MM.1S (cell line): ENCODE results near the gene FAM124B.

Source experiments
- EZH2 ChIP-seq: fragments of 300-600 bp; sonication (generic); optimal IDR thresholded peaks from 2 replicates; pipeline ENCODE3; 2017; ENCODE audit warnings: low read depth, mild to moderate bottlenecking, antibody characterized with exemption, low read length, mixed read lengths
- EZH2phosphoT487 ChIP-seq: fragments of 300-600 bp; sonication (generic); IDR thresholded peaks from 2 replicates; pipeline ENCODE4 v1.6.1; 2018; ENCODE audit warnings: antibody characterized with exemption, low read length
- TF ChIP-seq, protein P1 (sequence below): fragments of 300-600 bp; sonication (generic); IDR thresholded peaks from 2 replicates; pipeline ENCODE4 v1.5.1; 2016; ENCODE audit warnings: antibody characterized with exemption, low read length, mixed read lengths

DNA sequence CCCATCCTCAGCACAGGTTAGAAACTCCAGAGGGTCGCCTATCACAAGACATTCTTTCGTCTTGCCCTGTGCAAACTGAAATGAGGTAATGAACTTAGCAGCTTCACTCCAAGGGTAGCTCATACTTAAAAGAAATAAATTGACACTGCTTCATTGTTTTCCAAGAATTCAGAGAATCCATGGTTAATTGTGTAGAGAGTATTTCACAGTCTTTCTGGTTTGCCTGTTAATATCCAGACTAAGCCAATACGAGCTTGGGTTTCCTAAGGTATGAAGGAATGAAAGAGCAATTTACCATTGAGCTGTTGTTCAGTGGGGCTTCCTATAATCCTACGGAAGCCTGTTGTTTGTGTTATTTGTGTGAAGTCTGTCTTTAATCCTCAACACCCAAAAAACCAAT is 58.7 kb downstream of the FAM124B start:
- TF ChIP-seq, protein P1, sequence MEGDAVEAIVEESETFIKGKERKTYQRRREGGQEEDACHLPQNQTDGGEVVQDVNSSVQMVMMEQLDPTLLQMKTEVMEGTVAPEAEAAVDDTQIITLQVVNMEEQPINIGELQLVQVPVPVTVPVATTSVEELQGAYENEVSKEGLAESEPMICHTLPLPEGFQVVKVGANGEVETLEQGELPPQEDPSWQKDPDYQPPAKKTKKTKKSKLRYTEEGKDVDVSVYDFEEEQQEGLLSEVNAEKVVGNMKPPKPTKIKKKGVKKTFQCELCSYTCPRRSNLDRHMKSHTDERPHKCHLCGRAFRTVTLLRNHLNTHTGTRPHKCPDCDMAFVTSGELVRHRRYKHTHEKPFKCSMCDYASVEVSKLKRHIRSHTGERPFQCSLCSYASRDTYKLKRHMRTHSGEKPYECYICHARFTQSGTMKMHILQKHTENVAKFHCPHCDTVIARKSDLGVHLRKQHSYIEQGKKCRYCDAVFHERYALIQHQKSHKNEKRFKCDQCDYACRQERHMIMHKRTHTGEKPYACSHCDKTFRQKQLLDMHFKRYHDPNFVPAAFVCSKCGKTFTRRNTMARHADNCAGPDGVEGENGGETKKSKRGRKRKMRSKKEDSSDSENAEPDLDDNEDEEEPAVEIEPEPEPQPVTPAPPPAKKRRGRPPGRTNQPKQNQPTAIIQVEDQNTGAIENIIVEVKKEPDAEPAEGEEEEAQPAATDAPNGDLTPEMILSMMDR, result no peak
- TF ChIP-seq EZH2phosphoT487 (no peak), EZH2 (no peak)
